OCI-LY1 (cell line): Measurements from ENCODE around the gene LCE6A.

Experiments used
- CTCF ChIP-seq: fragments of 200-600 bp; sonication (generic), shearing (Covaris generic); IDR thresholded peaks from 2 replicates; pipeline ENCODE4 v1.5.1; 2017; ENCODE audit warnings: mild to moderate bottlenecking, antibody characterized with exemption, low read length, moderate library complexity, mixed read lengths
- EZH2 ChIP-seq: fragments of 200-600 bp; sonication (generic), shearing (Covaris generic); IDR thresholded peaks from 2 replicates; pipeline ENCODE4 v1.8.0; 2017; ENCODE audit warnings: borderline replicate concordance, mixed run types, mild to moderate bottlenecking, antibody characterized with exemption, low read length, moderate library complexity, mixed read lengths

DNA sequence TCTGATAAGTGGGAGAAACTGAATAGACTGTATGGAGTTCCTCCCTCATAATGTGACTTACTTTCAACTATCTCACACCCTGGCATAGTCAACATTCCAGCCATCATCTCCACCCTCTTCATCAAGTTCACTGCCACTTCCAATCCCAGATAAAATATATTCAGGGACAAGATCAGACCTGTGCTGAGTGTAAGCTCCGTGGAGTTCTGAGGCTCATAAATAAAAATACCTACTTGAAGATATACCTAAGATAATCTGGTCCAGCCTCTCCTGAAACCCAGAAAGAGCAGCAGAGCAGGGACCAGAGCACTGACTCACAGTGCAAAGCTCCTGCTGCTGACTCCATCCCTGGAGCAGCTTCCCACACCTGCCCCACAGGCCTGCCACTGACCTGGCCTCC is 15.4 kb downstream of the LCE6A start:
- TF ChIP-seq CTCF: no peak
- TF ChIP-seq EZH2: no peak
